Tracheal epithelial cell (primary cell): ENCODE measurements around the gene ETV7. TPM values are rescaled to one million over a fixed set of nuclear protein-coding genes. Genes with fewer than 3 reads are reported as not detected.

ENCODE experiments used
- total RNA-seq: library from RNA; depleted of rRNA; stranded (reverse); fragments of >200 nt; gene quantifications from 2 replicates; pipeline ENCODE4 v1.2.1, GENCODE V29; 2014

ETV7 gene
- total RNA-seq = 0.24 TPM in 1 of 2 replicates, not detected in the other

GRCh38 chr6:36387440-36388303 lies at the start of gene ETV7:
Gene ETV7, minus strand, starts transcription at chr6:36387669. Its CDS starts 128 bp downstream, at chr6:36387541.

GRCh38 chr6:36336779-36337241 lies 50.7 kb downstream of the ETV7 start, which contains the start of gene BNIP5:
Gene BNIP5, minus strand, starts transcription at chr6:36336888. Its CDS starts 6,198 bp downstream, at chr6:36330690.

Other genes starting within 250 kb of the ETV7 start
- 3.8 and 4.1 TPM in 2 replicates for gene BRPF3, start 190.9 kb downstream of the ETV7 start, total RNA-seq
- gene PNPLA1, start 117.6 kb downstream of the ETV7 start, total RNA-seq = not detected in 2 replicates
- 0.24 TPM in 1 of 2 replicates, not detected in the other for gene BNIP5, start 50.8 kb downstream of the ETV7 start, total RNA-seq
- not detected in 2 replicates for gene PXT1, start 55.2 kb upstream of the ETV7 start, total RNA-seq
- gene KCTD20, start 55.3 kb upstream of the ETV7 start, total RNA-seq = 30.9 and 34.5 TPM in 2 replicates
- gene STK38, start 159.8 kb upstream of the ETV7 start, total RNA-seq = 15.4 and 19.2 TPM in 2 replicates
- gene SRSF3, start 206.7 kb upstream of the ETV7 start, total RNA-seq = 136 and 301 TPM in 2 replicates